Left ventricle myocardium inferior (tissue), 1 donor: ENCODE results near the gene TMED9. TPM values are rescaled to one million over a fixed set of nuclear protein-coding genes. Genes with fewer than 3 reads are reported as not detected.
A peak's percentile ranks its signal among the peaks of the same experiment; 100 is the strongest.

Experiments used
- DNase-seq: peaks from one replicate; pipeline ENCODE4 v3.0.0-alpha.2; 2020
- H3K27ac ChIP-seq: fragments of 200-600 bp; replicated peaks from 2 replicates; pipeline ENCODE4 v1.8.0; 2021
- H3K27me3 ChIP-seq: fragments of 200-600 bp; 2 replicates; pipeline ENCODE4 v1.8.0; 2021; ENCODE audit warnings: low read depth
- H3K36me3 ChIP-seq: fragments of 200-600 bp; 2 replicates; pipeline ENCODE4 v1.8.0; 2021
- H3K4me1 ChIP-seq: fragments of 200-600 bp; 2 replicates; pipeline ENCODE4 v1.8.0; 2021
- H3K4me3 ChIP-seq: fragments of 200-600 bp; 2 replicates; pipeline ENCODE4 v1.8.0; 2021; ENCODE audit warnings: mild to moderate bottlenecking, moderate library complexity
- H3K9me3 ChIP-seq: fragments of 200-600 bp; replicated peaks from 2 replicates; pipeline ENCODE4 v1.8.0; 2021
- CTCF ChIP-seq: fragments of 200-600 bp; IDR thresholded peaks from 2 replicates; pipeline ENCODE4 v1.8.0; 2021; ENCODE audit warnings: antibody characterized with exemption, mild to moderate bottlenecking, borderline replicate concordance
- intact Hi-C: fragments of 100-400 bp; cut with micrococcal nuclease; formaldehyde crosslinking; loops from one replicate; pipeline ENCODE4 v1.11.0; 2022
- long read RNA-seq: library from polyadenylated mRNA; unstranded; transcript quantifications from one replicate; pipeline ENCODE4 v2.0.0, GENCODE V29; 2021
- total RNA-seq: library from RNA; stranded (reverse); fragmentation: NEBNext Ultra II Directional; extraction: Animal tissue kit (Norgen Biotek cat#: 25700); gene quantifications from one replicate; pipeline ENCODE4 v1.2.1, GENCODE V29; 2021
- donor health status: DM: no; HTN: yes; CAD: no; lungs with severe emphysema.

The TMED9 gene
- total RNA-seq: 68.7 TPM
- long read RNA-seq, transcript TMED9-201 (5 exons, 1,473 nt): major isoform, 35 of 37 reads
- long read RNA-seq, partial matches to known transcripts: 0 of 37 reads
- long read RNA-seq, other reads (novel, unspliced or antisense): 0 of 37 reads

GRCh38 chr5:177592010-177592834 lies at the start of gene TMED9:
Gene TMED9, plus strand, starts transcription at chr5:177592203. Its CDS starts 12 bp downstream, at chr5:177592215.
- Histone ChIP-seq H3K4me3 (peak within 1 kb of the TSS; percentile 98), H3K27me3 (peaks cover 38% of the 10 kb centered on the region), H3K9me3 (no peaks in the 10 kb centered on the region), H3K4me1 (peaks cover 22% of the 10 kb centered on the region), H3K27ac (peak within 1 kb of the TSS; percentile 83), H3K36me3 (peaks cover 36% of the 10 kb centered on the region)
- DNase-seq: peak; percentile 85
- TF ChIP-seq CTCF: peak; percentile 47
- intact Hi-C loops: no loop called here

- H3K4me3 ChIP-seq: no peak overlapping the region
- intact Hi-C loops: no loop called here
- no peak for DNase-seq
- no peaks in the 10 kb centered on the region for H3K9me3 ChIP-seq
- peaks cover 12% of the 10 kb centered on the region for H3K36me3 ChIP-seq
- peak overlapping the region; percentile 80 for H3K27ac ChIP-seq
- H3K4me1 ChIP-seq: peaks cover 84% of the 10 kb centered on the region
- no peak for TF ChIP-seq CTCF
- H3K27me3 ChIP-seq: no peaks in the 10 kb centered on the region
Measured at GRCh38 chr5:177542816-177543465, 49.1 kb upstream of the TMED9 start.

GRCh38 chr5:177545487-177546257 lies 46.3 kb upstream of the TMED9 start:
- H3K4me3 ChIP-seq: no peak overlapping the region
- peaks cover 81% of the 10 kb centered on the region for H3K4me1 ChIP-seq
- H3K9me3 ChIP-seq: no peaks in the 10 kb centered on the region
- no peak for TF ChIP-seq CTCF
- no peaks in the 10 kb centered on the region for H3K27me3 ChIP-seq
- intact Hi-C loops: no loop called here
- H3K27ac ChIP-seq: peak overlapping the region; percentile 80
- H3K36me3 ChIP-seq: peaks cover 6% of the 10 kb centered on the region
- peak; percentile 56 for DNase-seq

GRCh38 chr5:177546258-177546741 lies 45.7 kb upstream of the TMED9 start:
- no peak for DNase-seq
- H3K36me3 ChIP-seq: peaks cover 12% of the 10 kb centered on the region
- TF ChIP-seq CTCF: no peak
- intact Hi-C loops: no loop called here
- peaks cover 83% of the 10 kb centered on the region for H3K4me1 ChIP-seq
- H3K4me3 ChIP-seq: no peak overlapping the region
- no peaks in the 10 kb centered on the region for H3K27me3 ChIP-seq
- peak overlapping the region; percentile 80 for H3K27ac ChIP-seq
- no peaks in the 10 kb centered on the region for H3K9me3 ChIP-seq

- Histone ChIP-seq H3K27me3 (no peaks in the 10 kb centered on the region), H3K36me3 (peaks cover 17% of the 10 kb centered on the region), H3K9me3 (no peaks in the 10 kb centered on the region), H3K4me3 (no peak overlapping the region), H3K4me1 (peaks cover 85% of the 10 kb centered on the region), H3K27ac (peak overlapping the region; percentile 31)
- intact Hi-C loops: no loop called here
- no peak for TF ChIP-seq CTCF
- DNase-seq: no peak
Measured at GRCh38 chr5:177547736-177548135, 44.3 kb upstream of the TMED9 start.
